GM12872 (cell line): Measurements from ENCODE around the gene POLE.

ENCODE experiments used
- TF ChIP-seq, protein P1 (sequence below): IDR thresholded peaks from 3 replicates; pipeline ENCODE4 v1.5.1; 2011; ENCODE audit warnings: low read depth, mild to moderate bottlenecking, low read length, moderate library complexity; ENCODE audit not compliant: insufficient read depth

POLE gene

DNA sequence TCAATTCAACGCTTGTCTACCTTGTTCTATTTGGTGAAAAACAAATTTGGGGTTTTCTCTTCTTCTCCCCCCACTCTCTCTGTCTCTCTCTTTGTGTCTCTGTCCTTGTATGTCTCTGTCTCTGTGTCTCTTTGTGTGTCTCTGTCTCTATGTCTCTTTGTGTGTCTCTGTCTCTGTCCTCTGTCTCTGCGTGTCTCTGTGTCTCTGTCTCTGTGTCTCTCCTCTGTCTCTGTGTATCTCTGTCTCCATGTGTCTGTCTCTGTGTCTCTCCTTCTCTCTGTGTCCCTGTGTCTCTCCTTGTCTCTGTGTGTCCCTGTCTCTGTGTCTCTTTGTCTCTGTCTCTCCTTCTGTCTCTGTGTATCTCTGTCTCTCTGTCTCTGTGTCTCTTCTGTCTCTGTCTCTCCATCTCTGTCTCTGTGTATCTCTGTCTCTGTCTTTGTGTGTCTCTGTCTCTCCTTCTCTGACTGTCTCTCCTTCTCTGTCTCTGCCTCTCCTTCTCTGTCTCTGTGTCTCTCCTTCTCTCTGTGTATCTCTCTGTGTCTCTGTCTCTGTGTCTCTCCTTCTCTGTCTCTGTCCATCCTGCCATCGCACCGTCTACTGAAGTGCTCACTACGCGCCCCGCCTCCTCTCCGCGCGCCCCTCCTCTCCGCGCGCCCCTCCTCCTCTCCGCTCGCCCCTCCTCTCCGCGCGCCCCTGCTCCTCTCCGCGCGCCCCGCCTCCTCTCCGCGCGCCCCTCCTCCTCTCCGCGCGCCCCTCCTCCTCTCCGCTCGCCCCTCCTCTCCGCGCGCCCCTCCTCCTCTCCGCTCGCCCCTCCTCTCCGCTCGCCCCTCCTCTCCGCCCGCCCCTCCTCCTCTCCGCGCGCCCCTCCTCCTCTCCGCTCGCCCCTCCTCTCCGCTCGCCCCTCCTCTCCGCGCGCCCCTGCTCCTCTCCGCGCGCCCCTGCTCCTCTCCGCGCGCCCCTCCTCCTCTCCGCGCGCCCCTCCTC, 89.5 kb downstream of the POLE start:
- TF ChIP-seq, protein P1, sequence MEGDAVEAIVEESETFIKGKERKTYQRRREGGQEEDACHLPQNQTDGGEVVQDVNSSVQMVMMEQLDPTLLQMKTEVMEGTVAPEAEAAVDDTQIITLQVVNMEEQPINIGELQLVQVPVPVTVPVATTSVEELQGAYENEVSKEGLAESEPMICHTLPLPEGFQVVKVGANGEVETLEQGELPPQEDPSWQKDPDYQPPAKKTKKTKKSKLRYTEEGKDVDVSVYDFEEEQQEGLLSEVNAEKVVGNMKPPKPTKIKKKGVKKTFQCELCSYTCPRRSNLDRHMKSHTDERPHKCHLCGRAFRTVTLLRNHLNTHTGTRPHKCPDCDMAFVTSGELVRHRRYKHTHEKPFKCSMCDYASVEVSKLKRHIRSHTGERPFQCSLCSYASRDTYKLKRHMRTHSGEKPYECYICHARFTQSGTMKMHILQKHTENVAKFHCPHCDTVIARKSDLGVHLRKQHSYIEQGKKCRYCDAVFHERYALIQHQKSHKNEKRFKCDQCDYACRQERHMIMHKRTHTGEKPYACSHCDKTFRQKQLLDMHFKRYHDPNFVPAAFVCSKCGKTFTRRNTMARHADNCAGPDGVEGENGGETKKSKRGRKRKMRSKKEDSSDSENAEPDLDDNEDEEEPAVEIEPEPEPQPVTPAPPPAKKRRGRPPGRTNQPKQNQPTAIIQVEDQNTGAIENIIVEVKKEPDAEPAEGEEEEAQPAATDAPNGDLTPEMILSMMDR = no peak

DNA sequence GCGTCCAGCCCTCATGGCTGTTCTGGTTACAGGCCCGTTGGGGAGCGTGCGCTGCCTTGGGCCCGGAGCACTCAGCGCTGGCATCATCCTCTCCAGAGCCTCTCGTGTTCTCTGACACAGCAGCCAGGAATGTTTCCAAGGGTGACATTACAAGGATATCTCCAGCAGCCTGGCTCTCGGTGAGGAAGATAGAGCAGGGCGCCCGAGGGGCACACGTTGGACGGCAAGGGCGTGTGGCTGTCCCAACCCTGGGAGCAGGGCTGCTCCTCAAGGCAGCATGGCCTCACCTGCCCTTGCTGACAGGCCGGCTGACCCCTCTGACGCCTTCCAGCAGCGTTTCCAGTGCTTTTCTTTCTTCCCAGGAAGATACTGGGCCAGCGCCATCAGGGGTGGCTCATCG, 91.1 kb downstream of the POLE start:
- TF ChIP-seq, protein P1 = no peak

DNA sequence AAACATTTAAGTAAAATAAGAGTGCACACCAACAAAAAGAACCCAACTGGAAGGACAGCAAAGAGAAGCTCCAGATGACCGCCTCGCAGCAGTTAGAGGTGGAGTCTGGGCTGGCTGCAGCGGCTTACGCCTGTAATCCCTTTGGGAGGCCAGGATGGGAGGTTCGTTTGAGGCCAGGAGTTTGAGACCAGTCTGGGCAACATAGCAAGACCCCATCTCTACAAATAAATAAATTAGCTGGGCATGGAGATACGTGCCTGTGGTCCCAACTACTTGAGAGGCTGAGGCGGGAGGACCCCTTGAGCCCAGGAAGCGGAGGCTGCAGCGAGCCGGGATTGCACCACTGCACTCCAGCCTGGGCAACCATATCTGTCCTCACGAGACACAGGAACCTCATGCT, 92.0 kb downstream of the POLE start:
- TF ChIP-seq, protein P1 = no peak

DNA sequence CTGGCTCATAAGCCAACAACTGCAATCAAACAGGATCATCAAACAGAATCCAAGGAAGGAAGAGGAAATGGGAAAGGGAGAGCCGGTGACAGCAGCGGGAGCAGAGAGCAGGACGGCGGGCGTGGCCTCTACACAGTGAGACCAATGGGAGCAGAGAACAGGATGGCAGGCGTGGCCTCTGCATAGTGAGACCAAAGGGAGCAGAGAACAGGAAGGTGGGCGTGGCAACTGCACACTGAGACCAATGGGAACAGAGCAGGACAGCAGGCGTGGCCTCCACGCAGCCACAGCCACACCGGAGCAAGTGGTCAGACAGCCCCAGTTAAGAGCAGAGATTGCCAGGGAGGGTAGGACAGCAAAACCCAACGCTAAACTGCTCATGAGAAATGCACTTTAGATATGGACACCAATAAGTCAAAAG, 93.2 kb downstream of the POLE start:
- TF ChIP-seq, protein P1 = no peak

DNA sequence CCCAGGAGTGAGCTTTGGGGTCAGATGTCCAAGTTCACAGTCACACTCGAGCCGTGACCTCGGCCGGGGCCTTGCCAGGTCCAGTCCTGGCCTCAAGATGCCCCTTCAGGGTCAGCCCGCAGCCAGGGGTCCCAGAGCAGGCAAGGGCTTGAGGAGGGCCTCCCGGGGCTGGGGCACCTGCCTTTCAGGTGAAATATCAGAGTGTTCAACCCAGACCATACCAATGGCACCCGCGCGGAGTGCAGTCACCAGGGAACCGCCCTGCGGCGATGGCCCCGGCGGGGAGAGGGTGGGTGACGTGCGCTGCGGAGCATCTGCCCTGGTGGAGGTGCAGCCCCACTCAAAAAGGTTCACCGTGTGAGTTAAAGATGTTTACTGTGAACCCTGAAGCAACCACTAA, 93.6 kb downstream of the POLE start:
- TF ChIP-seq, protein P1 = no peak

DNA sequence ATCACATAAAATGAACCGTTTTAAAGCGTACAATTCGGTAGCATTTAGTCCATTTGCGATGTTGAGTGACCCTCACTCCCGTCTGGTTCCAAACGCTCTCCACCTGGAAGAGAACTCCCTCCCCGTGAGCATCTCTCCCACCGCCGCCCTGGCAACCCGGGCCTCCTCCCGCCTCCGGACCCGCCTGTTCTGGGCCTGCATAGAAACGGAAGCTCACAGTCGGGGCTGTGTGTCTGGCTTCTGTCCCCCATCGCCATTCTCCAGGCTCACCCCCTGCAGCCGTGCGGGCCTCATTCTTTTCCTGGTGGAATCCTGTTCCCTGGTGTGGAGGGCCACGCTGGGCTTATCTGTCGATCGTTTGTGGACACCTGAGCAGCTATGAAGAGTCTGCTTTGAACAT, 94.1 kb downstream of the POLE start:
- TF ChIP-seq, protein P1 = no peak

DNA sequence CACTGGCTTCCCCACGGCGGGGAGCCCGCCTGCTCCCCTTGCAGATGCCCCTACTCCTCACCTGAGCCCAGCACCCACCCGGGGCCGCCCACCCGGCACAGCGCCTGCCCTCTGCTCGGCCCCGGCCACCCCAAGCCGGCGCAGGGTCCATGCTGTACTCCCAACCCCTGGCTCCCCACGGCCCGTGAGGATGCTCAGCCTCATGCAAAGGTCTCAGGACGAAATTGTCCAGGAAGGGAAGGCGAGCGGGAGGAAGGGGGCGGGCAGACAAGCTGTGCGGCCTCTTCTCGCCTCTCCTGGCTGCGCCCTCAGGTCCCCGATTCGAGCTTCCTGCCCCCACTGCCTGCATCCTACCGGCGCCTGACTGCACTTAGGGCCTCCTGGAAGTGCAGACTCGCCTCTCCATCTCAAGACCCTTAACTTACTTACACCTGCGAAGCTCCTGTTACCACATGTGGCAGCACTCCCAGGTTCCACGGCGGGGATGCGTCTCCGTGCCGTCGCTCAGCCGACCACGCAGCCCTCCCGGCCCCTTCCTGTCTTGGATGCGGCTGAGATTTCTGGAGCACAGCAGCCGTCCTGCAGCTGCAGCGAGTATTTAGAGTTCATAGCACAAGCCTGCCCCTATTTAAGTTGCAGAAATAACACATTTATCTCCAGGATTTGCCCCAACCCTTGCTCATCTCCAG, 94.7 kb downstream of the POLE start:
- TF ChIP-seq, protein P1 = no peak
